Central memory CD4-positive, alpha-beta T cell (primary cell): ENCODE results near the gene BRD4.
A peak's percentile ranks its signal among the peaks of the same experiment; 100 is the strongest.
"Not testable (repeated sequence)": the region's sequence is repeated elsewhere in the genome, so short reads cannot be mapped to it uniquely, and the experiment has no call there.

Source experiments
- DNase-seq: peaks from one replicate; pipeline ENCODE4 v3.0.0; 2022

The BRD4 gene

GRCh38 chr19:15360015-15360414 lies 27.7 kb upstream of the BRD4 start:
- not testable (repeated sequence) for DNase-seq

DNA sequence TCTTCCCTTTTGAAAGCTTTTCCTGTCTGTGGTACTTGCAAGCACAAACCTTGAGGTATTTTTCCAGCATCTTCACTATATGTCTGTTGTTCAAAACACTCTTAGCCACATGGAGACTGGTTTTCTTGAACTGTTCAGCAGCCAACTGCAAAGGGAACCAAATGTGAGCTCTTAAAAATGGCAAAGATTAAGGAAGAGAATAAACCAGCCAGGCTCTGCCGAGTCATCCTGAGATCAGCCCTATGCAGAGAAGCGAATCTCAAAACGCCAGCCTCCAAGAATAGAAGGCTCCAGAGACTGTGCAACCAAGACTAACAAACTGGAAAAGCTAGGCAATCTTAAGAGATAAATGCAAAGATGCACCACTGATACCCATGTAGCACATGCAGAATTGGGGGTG lies 26.6 kb upstream of the BRD4 start:
- no peak for DNase-seq

- no peak for DNase-seq
Measured at GRCh38 chr19:15357906-15358305, 25.6 kb upstream of the BRD4 start.

GRCh38 chr19:15354566-15355296 lies 22.4 kb upstream of the BRD4 start:
- DNase-seq: no peak

- no peak for DNase-seq
Measured at GRCh38 chr19:15353908-15354307, 21.6 kb upstream of the BRD4 start.

GRCh38 chr19:15352535-15352934 lies 20.2 kb upstream of the BRD4 start:
- not testable (repeated sequence) for DNase-seq

DNA sequence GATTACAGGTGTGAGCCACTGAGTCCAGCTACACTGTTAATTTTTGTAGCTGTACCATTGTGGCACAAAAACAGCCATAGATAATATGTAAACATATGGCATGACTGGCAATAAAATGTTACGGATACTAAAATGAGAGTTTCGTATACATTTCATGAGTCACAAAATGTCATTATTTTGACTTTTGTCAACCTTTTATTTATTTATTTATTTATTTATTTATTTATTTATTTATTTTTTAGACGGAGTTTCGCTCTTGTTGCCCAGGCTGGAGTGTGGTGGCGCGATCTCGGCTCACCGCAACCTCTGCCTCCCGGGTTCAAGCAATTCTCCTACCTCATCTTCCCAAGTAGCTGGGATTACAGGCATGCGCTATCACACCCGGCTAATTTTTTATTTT lies 9.0 kb upstream of the BRD4 start:
- DNase-seq: not testable (repeated sequence)

GRCh38 chr19:15340086-15340485 lies 7.7 kb upstream of the BRD4 start:
- no peak for DNase-seq

DNA sequence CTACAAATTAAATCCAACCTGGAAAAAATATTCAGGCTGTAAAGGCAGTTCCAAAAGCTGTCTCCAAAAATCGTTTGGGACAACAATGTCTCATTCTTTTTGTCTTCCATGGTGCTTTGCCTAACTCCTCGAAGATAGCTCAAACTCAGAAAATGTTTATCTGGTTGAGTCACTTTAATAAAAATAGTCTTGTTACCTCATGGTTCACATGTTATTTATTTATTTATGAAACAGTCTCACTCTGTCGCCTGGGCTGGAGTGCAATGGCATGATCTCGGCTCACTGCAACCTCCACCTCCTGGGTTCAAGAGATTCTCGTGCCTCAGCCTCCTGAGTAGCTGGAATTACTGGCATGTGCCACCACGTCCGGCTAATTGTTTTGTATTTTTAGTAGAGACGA lies 4.9 kb upstream of the BRD4 start:
- no peak for DNase-seq

GRCh38 chr19:15335992-15336391 lies 3.7 kb upstream of the BRD4 start:
- DNase-seq: not testable (repeated sequence)

DNA sequence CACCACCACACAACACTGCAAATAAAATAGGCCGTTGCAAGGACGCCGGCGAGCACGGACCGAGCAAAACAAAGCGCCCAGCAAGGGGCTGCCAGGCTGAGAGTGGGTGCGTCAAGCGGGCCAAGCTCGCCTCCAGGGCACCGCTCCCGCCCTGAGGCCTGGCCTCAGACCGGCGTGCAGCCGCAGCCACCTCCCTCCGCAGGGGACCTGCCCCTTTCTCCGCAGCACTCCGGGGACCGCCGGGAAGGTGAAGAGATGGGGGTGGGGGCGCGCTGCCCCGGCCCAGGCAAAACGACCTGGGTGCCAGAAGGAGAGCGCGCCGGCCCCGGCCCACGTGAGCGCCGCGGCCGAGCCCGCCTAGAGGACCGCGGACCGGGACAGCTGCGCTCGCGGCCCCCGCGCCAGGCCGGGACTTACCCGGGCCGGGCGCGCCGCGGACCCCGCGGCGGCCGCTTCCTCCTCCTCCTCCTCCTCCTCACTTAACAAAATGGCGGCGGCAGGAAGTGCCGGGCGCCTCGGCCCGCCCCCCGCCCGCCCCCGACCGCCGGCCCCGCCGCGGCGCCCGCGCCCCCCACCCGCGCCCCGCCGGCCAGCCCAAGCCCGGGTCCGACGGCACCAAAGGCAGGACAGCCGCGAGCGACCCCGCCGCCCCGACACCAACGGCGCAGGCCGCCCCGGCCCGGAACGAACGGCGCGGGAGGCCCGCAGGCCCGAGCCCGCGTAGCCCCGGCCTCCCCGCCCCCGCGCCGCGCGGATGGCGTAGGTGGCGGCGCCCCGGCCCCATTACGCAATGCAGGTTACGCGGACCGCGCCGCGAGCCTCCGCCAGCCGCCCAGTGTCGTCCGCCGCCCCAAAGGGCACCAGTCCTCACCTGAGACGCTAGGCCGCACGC lies 674 bp downstream of the BRD4 start:
- DNase-seq: peak; percentile 60

GRCh38 chr19:15330801-15331418 lies 1.4 kb downstream of the BRD4 start:
- no peak for DNase-seq

- no peak for DNase-seq
Measured at GRCh38 chr19:15328312-15328711, 4.0 kb downstream of the BRD4 start.

GRCh38 chr19:15324791-15325519 lies 7.4 kb downstream of the BRD4 start:
- no peak for DNase-seq

DNA sequence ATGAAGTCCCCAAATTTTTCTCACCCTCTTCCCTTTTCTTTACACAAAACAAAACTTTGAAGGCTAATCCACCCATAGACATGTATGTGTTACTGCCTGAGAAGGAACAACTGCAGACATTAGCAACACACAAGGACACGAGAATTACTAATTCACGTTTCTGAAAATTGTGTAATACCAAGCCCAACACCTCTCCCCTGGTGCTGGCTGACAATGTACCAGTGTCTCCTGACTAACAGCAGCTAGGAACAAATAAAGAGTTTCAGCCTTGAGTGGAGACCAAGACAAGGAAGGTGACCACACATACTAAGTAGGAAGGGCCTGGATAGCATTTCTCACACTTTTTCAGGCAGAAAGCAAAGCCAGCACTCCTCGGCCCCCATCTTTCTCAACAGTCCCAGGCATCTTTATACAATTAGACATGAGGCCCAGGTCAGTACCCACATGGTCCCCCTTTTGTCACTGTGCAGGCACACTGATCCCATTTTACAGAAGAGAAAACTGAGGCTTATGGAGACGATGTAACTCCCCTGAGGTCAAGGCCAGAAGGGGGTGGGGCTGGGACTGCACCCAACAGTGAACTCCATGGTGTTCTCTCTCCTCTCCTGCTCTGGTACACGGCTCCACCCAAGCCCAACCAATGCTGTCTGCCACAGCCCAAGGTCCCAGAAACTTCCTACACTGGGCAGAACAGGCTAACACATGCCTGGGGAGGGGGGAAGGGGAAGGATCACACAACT lies 8.7 kb downstream of the BRD4 start:
- no peak for DNase-seq

- no peak for DNase-seq
Measured at GRCh38 chr19:15321739-15322138, 10.6 kb downstream of the BRD4 start.

DNA sequence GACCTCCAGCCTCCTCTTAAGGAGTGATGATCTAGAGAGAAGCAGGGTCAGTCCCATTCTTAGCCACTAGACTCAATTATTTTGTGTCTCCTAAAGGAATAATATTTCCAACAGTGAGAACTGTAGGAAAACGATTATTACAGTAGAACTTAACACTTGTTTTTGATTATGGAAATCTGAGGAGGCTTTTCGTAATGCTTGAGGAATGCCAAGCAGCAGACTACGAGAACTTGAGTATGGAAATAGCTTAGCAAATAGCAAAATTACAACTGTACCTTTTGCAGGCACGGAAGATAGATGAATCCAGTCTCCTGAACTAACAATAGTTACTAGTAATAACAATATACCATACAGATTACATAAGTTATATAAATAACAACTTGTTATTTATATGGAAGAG lies 12.2 kb downstream of the BRD4 start:
- no peak for DNase-seq

- DNase-seq: peak; percentile 25
Measured at GRCh38 chr19:15318241-15318691, 14.1 kb downstream of the BRD4 start.

GRCh38 chr19:15317392-15318071 lies 14.8 kb downstream of the BRD4 start:
- DNase-seq: no peak

DNA sequence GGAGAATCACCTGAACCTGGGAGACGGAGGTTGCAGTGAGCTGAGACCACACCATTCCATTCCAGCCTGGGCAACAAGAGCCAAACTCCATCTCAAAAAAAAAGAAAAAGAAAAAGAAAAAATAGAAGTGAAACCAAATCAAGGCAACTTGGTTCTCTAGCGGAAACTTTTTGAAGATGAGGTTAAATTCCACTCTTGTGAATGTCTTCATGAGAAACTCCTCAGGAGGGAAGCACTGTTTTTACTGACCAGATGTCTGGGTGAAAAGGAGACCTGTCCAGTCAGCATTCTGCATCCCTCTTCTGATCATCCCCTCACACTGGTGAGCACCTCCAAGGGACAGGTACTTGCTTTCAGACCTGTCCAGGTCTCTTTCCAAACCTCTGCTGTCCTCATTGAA lies 15.8 kb downstream of the BRD4 start:
- DNase-seq: no peak

DNA sequence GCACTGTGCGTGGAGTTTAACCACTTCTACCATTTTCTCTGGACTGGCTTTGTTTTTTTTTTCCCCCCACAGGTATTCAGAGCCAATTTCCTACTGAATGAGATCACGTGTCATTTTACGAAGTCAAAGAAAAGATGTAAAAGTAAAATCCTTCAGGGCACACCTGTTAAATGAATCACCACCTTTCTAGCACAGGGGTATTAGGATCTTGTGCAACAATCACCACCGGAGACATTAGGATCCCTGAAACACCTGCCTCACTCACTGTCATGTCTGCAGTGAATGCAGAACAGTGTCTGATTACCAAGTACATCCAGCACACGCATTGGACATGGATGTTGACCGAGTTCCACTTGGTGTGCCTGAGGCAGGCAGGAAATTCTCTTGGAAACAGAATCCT lies 17.2 kb downstream of the BRD4 start:
- DNase-seq: no peak
